Stimulated activated effector memory CD8-positive, alpha-beta T cell treated with anti-CD3 and anti-CD28 coated beads, Interleukin-12 subunit alpha, Interleukin-12 subunit beta, amount 100 ng/mL, for 72 hours (primary cell): Measurements from ENCODE around the gene TRPM2.
"Not testable (repeated sequence)": the region's sequence is repeated elsewhere in the genome, so short reads cannot be mapped to it uniquely, and the experiment has no call there.

ENCODE experiments used
- ATAC-seq: fragments of 150-1000 bp; cut with Tn5 transposase; 2 replicates; pipeline ENCODE4 v1.10.0; 2021
- DNase-seq, 2 donors: peaks; one replicate each; pipeline ENCODE4 v3.0.0; 2021 to 2022; ENCODE audit warnings: low spot score in 2 of 2
- H3K27ac Mint-ChIP-seq: one replicate; pipeline ENCODE4 v1.8.0; 2022; ENCODE audit warnings: mild to moderate bottlenecking, mixed read lengths
- H3K36me3 Mint-ChIP-seq: one replicate; pipeline ENCODE4 v1.8.0; 2022; ENCODE audit warnings: mild to moderate bottlenecking, mixed read lengths
- H3K4me1 Mint-ChIP-seq: one replicate; pipeline ENCODE4 v1.8.0; 2022; ENCODE audit warnings: mixed read lengths
- H3K4me3 Mint-ChIP-seq: one replicate; pipeline ENCODE4 v1.8.0; 2022; ENCODE audit warnings: mild to moderate bottlenecking, mixed read lengths
- H3K9me3 Mint-ChIP-seq: one replicate; pipeline ENCODE4 v1.8.0; 2022; ENCODE audit warnings: mixed read lengths

The TRPM2 gene

GRCh38 chr21:44398499-44398898 is 45.1 kb downstream of the TRPM2 start:
- no peaks in the 10 kb centered on the region for H3K4me1 Mint-ChIP-seq
- DNase-seq: no peak

DNA sequence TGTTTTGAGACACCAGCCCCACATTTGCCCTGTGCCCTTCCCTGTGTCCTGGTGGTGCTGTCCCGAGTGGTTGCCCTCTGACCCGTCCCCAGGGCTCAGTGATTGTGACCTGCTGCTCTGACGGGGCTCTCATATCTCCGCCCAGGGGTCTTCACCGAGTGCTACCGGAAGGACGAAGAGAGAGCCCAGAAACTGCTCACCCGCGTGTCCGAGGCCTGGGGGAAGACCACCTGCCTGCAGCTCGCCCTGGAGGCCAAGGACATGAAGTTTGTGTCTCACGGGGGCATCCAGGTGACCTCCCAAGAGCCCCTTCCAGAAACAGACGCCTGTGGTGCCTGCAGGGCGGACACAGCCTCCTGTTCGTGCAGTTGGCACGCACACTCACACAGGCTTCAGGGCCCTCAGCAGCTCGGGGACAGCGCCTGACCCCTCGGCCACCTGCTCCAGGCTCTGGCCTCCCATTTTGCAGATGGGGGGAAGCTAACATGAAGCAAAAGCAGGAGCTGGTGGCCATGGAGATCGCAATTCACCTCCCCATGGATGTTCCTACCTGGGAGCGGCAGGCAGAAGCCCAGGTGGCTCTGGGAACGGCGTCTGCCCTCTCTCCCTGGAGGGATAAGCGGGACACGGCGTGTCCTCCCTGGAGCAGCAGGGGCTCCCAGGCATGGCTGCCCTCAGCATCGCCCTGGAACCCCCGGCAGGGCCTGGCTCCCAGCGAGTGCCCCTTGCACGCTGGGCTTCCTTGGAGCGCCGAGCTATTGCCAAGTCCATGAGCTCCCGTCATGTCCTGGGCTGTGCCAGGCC is 45.9 kb downstream of the TRPM2 start:
- no peaks in the 10 kb centered on the region for H3K4me1 Mint-ChIP-seq
- H3K27ac Mint-ChIP-seq: no peak overlapping the region
- ATAC-seq (peak; percentile 32), DNase-seq (no peak)
- H3K9me3 Mint-ChIP-seq: no peaks in the 10 kb centered on the region
- H3K4me3 Mint-ChIP-seq: no peak overlapping the region
- H3K36me3 Mint-ChIP-seq: no peaks in the 10 kb centered on the region

More at GRCh38 chr21:44398499-44398898, 45.1 kb downstream of the TRPM2 start:
- Mint-ChIP-seq H3K36me3 (no peaks in the 10 kb centered on the region), H3K9me3 (no peaks in the 10 kb centered on the region), H3K27ac (no peak overlapping the region), H3K4me3 (no peak overlapping the region)
- ATAC-seq: no peak

DNA sequence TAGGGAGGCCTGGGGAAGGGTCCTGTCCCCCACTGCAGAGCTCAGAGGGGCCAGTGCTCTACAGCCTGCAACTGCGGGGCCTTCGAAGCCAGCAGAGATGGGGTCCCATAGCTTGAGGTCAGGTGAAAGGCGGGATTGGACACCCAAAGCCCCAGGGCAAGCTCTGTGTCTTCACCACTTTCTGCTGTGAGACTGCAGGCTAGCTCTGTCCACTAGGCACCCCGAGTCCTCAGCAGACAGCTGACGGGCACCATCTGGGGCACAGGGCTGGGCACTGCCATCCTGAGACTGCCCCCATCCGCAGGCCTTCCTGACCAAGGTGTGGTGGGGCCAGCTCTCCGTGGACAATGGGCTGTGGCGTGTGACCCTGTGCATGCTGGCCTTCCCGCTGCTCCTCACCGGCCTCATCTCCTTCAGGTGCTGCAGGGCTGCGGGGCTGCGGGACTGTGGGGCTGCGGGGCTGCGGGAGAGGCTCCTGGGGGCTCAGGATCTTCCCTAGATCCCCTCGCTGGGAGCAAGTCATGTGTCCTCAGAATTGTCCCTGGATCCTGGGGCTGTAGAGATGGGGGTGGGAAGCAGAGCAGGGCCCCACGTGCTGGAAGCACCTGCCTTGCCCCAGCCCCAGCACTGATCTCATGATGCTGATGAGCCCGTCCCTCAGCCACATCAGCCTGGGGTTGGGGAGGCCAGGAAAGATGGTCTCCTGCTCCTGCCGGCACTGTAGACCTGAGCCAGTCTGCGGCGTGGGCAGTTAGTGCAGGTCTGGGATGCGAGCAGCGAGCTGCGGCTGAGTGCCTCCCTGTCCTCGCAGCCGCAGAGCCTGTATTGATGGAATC is 46.8 kb downstream of the TRPM2 start:
- H3K27ac Mint-ChIP-seq: no peak overlapping the region
- H3K36me3 Mint-ChIP-seq: no peaks in the 10 kb centered on the region

GRCh38 chr21:44400791-44401385 is 47.5 kb downstream of the TRPM2 start:
- Mint-ChIP-seq H3K4me1 (no peaks in the 10 kb centered on the region), H3K36me3 (no peaks in the 10 kb centered on the region), H3K27ac (no peak overlapping the region), H3K4me3 (no peak overlapping the region), H3K9me3 (no peaks in the 10 kb centered on the region)
- DNase-seq (no peak), ATAC-seq (no peak)

More for the DNA sequence above, 46.8 kb downstream of the TRPM2 start:
- DNase-seq: no peak
- no peaks in the 10 kb centered on the region for H3K9me3 Mint-ChIP-seq
- no peak overlapping the region for H3K4me3 Mint-ChIP-seq
- ATAC-seq: no peak
- H3K4me1 Mint-ChIP-seq: no peaks in the 10 kb centered on the region

GRCh38 chr21:44401386-44402160 is 48.2 kb downstream of the TRPM2 start:
- Mint-ChIP-seq H3K4me1 (no peaks in the 10 kb centered on the region), H3K4me3 (no peak overlapping the region), H3K9me3 (no peaks in the 10 kb centered on the region), H3K36me3 (no peaks in the 10 kb centered on the region), H3K27ac (no peak overlapping the region)
- no peak for DNase-seq
- ATAC-seq: no peak

GRCh38 chr21:44402323-44403105 is 49.1 kb downstream of the TRPM2 start:
- H3K27ac Mint-ChIP-seq: no peak overlapping the region
- DNase-seq (no peak), ATAC-seq (no peak)
- H3K4me1 Mint-ChIP-seq: peaks cover 5% of the 10 kb centered on the region
- no peaks in the 10 kb centered on the region for H3K36me3 Mint-ChIP-seq
- no peaks in the 10 kb centered on the region for H3K9me3 Mint-ChIP-seq
- no peak overlapping the region for H3K4me3 Mint-ChIP-seq

DNA sequence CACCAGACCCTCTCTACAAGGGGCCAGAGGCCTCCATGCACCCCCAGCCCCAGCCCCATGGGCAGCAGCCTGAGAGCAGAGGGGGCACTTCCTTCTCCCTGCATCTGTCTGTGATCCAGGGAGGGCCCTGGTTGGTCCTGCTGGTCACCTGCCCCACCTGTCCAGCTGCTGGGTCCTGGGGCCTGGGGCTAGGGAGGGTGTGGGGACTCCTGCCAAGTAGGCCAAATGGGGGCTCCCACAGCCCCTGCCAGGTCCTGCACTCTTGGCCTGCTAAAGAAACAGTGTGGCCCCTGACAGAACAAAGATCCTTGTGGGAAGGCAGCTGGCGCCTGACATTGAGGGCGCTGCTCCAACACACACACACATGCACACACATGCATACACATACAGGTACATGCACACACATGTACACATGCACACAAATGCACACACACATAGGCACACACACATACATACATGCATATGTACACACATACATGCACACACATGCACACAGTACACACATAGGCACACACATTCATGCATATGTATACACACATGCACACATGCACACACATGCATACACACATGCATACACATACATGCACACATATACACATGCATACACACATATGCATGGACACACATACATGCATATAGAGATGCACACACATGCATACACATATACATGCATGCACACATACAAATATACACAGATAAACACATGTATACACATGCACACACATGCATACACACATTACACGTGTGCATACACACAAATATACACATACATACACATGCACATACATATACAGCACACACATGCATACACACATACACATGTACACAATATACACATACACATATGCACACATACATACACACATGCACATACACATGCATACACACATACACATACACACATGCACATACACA is 49.9 kb downstream of the TRPM2 start:
- Mint-ChIP-seq H3K27ac (no peak overlapping the region), H3K4me3 (no peak overlapping the region), H3K36me3 (no peaks in the 10 kb centered on the region)

GRCh38 chr21:44404482-44404881 is 51.1 kb downstream of the TRPM2 start:
- H3K27ac Mint-ChIP-seq, ATAC-seq: not testable (repeated sequence)

More for the DNA sequence above, 49.9 kb downstream of the TRPM2 start:
- H3K9me3 Mint-ChIP-seq: no peaks in the 10 kb centered on the region
- peaks cover 5% of the 10 kb centered on the region for H3K4me1 Mint-ChIP-seq
- ATAC-seq: no peak
- no peak for DNase-seq

DNA sequence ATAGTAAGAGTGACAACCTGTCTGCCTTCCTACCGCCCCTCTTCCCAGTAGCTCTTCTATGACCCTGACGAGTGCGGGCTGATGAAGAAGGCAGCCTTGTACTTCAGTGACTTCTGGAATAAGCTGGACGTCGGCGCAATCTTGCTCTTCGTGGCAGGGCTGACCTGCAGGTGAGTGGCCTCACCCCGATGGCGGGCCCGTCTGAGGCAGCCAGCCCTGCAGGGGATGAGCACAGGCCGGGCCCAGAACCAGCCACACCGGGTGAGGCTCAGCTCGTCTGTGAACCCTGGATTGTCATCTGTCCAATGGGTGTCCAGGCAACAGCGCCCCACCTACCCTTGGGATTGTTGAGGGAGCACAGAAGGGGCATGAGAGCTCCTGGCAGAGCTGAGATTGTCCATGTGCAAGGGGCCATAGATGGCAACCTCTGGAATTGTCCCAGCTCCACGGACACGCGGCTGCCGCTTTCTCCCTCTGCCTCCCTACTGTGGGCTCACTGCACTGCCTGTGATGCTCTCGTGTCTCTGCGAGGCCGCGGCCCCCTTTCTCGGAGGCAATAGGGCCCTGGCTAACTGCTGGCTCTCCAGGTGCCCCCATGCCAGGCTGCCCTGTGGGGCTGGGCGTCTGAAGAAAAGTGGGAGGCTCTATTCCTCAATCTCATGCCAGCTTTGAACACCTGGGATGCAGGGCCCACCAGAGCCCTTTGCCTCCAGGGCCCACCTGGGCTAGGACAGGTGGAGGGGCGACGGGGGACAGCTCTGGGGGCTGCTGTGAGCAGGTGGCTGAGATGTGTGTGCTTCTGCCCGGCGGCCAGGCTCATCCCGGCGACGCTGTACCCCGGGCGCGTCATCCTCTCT is 51.9 kb downstream of the TRPM2 start:
- Mint-ChIP-seq H3K4me3 (no peak overlapping the region), H3K4me1 (peaks cover 5% of the 10 kb centered on the region), H3K9me3 (no peaks in the 10 kb centered on the region), H3K27ac (no peak overlapping the region), H3K36me3 (no peaks in the 10 kb centered on the region)
- ATAC-seq: no peak
- peak in 1 of 2 donors; percentile 25 for DNase-seq

More at GRCh38 chr21:44404482-44404881, 51.1 kb downstream of the TRPM2 start:
- H3K9me3 Mint-ChIP-seq, H3K36me3 Mint-ChIP-seq, H3K4me1 Mint-ChIP-seq, H3K4me3 Mint-ChIP-seq, DNase-seq: not testable (repeated sequence)

DNA sequence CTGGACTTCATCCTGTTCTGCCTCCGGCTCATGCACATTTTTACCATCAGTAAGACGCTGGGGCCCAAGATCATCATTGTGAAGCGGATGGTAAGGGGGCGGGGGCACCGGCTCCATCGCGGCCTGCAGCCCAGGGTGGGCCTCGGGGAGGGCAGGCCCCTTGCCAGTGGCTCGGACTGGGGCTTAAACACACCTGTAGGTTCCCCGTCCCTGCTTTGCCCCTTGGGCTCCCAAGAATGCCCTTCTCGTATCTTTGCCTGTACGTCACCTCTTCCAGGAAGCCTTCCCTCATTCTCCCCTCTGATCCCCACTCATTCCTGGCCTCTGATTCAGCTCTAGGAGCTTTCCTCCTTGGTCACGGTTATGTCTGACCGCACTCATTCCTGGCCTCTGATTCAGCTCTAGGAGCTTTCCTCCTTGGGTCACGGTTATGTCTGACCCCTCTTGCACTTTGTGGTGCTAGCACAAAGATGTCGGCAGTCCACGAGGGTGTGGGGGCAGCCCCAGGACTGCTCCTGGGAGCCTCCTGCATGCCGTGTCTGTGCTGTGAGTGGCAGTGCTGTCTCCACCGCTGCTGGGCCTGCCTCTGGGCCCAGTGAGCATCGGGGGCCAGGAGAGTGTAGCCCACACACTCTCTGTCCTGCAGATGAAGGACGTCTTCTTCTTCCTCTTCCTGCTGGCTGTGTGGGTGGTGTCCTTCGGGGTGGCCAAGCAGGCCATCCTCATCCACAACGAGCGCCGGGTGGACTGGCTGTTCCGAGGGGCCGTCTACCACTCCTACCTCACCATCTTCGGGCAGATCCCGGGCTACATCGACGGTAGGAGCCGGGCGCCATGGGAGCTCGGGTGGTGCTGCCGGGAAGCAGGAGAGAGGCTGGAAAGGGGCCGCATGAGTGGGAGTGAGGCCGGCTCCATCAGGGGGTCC is 52.8 kb downstream of the TRPM2 start:
- peak in 1 of 2 donors; percentile 22 for DNase-seq
- Mint-ChIP-seq H3K36me3 (no peaks in the 10 kb centered on the region), H3K4me3 (no peak overlapping the region), H3K27ac (peak overlapping the region; percentile 69), H3K9me3 (no peaks in the 10 kb centered on the region), H3K4me1 (peaks cover 5% of the 10 kb centered on the region)
- ATAC-seq: no peak

DNA sequence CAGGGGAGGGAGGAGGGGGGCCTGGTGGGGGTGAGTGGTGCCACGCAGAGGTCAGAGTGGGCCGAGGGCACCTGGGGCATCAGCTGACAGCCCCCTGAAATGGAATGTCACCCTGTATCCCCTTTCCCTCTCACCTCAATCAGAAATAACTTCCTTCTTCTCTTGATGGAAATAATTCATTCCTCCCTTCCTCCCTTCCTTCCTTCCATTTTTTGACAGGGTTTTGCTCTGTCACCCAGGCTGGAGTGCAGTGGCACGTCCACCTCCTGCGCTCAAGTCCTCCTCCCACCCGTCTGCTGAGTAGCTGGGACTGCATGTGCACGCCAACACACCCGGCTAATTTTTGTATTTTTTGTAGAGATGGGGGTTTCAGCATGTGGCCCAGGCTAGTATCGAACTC is 53.5 kb downstream of the TRPM2 start:
- Mint-ChIP-seq H3K27ac (peak overlapping the region; percentile 89), H3K36me3 (no peaks in the 10 kb centered on the region), H3K4me1 (peaks cover 5% of the 10 kb centered on the region), H3K9me3 (no peaks in the 10 kb centered on the region), H3K4me3 (no peak overlapping the region)
- ATAC-seq (no peak), DNase-seq (peak in 1 of 2 donors; percentile 15)

DNA sequence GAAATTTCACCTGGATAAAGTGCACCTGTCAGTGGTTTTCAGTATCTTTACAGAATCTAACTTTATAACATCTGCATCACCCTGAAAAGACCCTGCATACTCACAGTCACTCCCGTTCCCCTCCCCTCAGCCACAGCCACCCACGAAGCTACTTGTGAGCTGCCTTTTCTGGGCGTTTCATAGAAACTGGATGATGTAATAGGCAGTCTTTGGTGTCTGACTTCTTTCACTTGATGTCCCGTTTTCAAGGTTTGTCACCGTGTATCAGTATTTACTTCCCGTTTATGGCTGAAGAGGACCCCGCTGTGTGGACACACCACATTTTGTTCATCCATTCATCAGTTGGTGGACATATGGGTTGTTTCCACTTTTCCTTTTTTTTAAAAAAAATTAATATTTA is 54.1 kb downstream of the TRPM2 start:
- H3K9me3 Mint-ChIP-seq: no peaks in the 10 kb centered on the region
- no peaks in the 10 kb centered on the region for H3K36me3 Mint-ChIP-seq
- peak overlapping the region; percentile 89 for H3K27ac Mint-ChIP-seq
- ATAC-seq: peak; percentile 88
- H3K4me3 Mint-ChIP-seq: no peak overlapping the region
- DNase-seq: peak in 1 of 2 donors; percentile 47
- peaks cover 5% of the 10 kb centered on the region for H3K4me1 Mint-ChIP-seq
